ENCODE measurements around the gene SH2D6.
A peak's percentile ranks its signal among the peaks of the same experiment; 100 is the strongest.

SH2D6 gene

DNA sequence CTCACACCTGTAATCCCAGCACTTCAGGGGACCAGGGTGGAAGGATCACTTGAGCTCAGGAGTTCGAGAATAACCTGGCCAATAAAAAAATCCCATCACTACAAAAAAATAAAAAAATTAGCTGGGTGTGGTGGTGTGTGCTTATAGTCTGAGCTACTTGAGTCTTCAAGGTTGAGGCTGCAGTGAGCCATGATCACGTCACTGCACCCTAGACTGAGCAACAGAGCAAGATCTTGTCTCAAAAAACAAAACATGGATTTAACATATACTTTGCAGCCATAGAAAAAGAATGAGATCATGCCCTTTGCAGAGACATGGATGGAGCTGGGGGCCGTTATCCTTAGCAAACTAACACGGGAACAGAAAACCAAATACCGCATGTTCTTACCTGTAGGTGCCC is 22.2 kb downstream of the SH2D6 start:
- DNase-seq, result no peak

DNA sequence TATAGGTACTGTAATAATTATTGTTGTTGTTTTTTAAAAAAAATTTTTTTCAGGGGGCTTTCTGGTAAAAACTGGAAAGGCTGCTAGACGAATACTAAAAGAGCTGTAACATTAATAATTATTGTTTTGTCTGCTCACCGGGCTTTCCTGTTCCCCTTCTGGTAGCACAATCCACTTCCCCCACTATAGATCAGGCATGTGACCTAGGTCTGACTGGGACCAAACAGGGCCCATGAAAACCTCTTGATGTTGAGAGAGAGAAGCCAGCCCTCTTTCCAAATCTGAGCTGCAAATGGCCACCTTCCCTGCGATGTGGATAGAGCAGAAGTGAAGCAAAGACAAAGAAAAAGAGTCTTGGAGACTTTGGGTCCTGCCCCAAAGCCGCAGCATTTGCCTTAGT is 23.4 kb downstream of the SH2D6 start:
- no peak for DNase-seq

- no peak for DNase-seq
Measured at GRCh38 chr2:85444629-85445172, 26.2 kb downstream of the SH2D6 start.

GRCh38 chr2:85445316-85446295 is 27.1 kb downstream of the SH2D6 start:
- no peak for DNase-seq

DNA sequence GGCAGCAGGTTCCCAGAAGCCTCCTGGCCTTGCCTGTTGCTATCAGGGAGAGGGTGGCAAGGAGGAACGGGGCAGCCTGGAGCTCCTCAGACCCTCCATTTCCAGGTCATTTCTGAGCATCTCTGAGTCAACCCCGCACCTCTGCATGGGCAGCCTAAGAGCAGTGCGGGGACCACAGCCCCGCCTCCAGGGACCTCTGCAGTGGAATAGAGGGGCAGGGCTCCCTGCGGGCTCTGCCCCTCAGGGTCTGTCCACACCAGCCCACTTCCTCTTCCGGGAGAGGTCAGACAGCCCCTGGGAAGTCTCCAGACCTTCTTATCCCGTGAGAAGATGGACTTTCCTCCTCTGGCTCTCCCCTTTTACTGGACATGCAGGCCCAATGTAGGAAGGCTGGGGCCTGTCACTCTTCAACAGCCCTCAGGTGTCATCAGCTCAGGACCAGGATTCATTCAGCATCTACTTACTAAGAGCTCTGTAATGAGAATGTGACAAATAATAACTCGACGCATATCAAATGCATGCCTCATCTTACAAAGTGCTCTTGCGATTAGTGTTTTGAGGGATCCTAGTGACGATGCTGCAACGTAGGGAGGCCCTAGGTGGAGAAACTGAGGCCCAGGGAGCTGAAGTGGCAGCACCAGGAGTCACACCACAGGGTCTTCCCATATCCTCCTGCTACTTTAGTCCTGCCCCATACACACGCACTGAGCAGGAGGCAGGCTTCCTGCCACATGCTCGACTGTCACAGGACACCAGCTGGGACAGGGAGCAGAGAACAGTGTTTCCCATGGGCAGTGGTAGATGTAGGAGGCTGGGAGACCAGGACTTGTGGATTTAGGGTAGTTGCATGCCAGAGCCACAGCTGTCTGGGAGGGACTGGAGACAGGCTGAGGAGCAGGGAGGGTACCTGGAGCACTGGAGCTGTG is 28.0 kb downstream of the SH2D6 start:
- DNase-seq, result no peak

- no peak for DNase-seq
Measured at GRCh38 chr2:85447222-85447585, 28.7 kb downstream of the SH2D6 start.

DNA sequence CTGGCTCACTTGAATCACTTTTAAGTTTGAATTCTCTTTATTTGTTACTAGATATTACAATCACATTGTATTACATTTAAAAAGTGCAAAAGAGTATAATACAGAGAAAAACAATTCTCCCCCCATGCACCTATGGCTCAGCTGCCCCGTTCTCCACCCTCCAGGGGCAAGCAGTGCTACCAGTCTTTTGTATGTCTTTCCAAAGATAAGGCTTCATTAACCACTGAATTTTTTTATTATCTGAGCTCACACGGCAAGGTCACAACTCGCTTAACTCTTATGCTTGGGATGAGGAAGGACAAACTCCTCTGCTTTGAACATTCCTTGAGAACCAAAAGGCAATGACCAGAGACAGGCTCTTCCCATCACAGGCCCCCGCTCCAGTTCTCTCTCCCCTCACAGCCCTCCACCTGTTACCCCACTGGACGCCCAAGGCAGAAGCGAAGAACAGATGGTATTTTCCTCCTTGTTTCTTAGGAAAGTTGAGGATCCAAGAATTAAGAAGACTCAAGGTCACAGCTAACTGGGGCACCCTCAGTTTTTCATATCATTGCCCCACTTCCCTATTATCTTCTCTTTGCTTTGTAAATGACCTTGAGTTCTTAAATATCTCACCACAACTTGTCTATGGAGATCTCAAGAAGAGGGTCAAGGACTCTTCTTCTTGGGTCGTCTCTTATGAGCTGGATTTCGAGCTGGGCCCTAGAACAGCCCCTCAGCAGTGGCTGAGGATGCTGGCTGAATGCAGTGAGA is 30.1 kb downstream of the SH2D6 start:
- DNase-seq, result no peak

DNA sequence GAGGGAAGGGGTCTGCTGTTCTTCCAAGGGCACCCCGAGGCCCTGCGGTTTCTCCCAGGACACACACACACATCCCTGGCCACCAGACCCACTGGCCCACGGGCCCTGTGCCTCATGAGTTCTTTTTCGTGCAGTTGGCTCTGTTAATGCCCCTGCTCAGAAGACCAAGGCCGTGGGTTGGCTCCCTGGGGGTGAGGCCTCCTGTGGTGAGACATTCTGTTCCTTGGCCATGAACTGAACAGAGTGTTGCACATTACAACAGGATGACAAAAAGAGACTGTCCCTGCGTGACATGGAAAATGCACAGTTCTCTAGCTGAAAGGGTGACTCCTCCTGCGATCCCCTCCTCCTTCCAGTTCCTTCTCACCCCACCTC is 30.7 kb downstream of the SH2D6 start:
- DNase-seq, result no peak

DNA sequence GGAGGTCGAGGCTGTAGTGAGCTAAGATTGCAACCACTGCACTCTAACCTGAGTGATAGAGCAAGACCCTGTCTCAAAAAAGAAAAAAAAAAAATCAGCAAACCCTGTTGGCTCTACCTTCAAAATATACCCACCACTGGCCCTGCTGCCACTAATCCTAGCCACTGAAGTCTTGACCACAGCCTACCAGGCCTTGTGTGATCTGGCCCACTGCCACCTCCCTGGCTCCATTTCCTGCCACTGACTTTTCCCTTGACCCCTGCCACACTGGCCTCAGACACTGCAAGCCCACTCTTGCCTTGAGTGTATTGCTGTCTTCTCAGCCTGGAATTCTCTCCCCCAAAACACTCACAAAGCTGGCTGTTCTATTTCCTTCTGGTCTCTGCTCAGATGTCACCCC is 33.7 kb downstream of the SH2D6 start:
- no peak for DNase-seq

DNA sequence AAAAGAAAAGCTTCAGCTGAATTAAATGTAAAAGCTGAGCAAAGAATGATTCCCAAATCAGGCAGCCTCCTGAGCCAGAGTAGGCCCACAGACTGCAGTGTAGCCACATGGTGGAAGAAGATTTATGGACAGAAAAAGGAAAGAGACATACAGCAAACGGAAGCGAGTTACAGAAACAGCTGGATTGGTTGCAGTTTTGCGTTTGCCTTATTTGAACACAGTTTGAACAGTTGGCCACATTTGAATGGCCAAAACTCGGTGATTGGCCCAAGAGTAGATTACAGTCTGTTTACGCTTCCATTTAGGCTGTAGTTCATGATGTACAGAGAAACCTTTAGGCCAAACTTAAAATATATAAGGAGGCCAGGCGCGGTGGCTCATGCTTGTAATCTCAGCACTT is 35.1 kb downstream of the SH2D6 start:
- no peak for DNase-seq

GRCh38 chr2:85455552-85456090 is 37.1 kb downstream of the SH2D6 start:
- no peak for DNase-seq

- DNase-seq, result no peak
Measured at GRCh38 chr2:85457043-85457442, 38.5 kb downstream of the SH2D6 start.

GRCh38 chr2:85457877-85458316 is 39.4 kb downstream of the SH2D6 start:
- peak; percentile 19 for DNase-seq

DNA sequence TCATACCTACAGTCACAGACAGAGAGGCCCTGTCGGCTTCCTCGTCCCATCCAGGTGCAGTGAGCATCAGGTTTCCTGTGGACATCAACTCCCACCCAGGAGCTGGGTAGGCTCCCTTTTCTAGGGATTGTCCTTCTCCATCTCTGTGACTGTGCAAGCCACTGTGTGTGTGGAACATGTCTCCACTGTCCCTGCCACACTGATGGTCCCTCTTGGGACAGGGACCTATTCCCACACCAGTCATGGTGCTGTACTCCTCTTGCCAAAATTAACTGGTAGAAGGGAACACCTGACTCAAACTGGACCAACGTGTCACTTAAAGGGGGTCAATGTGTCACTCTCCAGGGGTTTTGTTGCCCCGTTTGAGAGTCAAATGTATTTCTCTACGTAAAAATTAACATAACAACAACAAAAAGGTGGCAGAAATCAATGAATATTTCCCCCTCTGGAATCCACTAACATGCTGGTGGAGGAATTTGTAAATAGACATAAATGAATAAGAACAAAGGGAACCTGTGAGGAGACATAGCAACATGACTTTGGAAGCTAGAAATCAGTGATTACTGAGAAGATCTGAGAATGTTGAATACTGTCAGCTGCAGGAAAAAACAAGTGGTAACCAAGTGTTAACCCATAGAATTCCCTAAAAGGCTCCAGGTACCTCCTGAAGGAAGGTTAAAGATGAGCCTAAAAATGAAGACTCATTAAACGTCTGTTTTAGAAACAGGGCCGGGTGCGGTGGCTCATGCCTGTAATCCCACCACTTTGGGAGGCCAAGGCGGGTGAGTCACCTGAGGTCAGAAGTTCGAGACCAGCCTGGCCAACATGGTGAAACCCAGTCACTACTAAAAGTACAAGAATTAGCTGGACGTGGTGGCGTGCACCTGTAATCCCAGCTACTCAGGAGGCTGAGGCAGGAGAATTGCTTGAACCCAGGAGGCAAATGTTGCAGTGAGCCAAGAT is 40.4 kb downstream of the SH2D6 start:
- DNase-seq, result no peak

- no peak for DNase-seq
Measured at GRCh38 chr2:85459771-85460170, 41.3 kb downstream of the SH2D6 start.

- no peak for DNase-seq
Measured at GRCh38 chr2:85462322-85462721, 43.8 kb downstream of the SH2D6 start.

DNA sequence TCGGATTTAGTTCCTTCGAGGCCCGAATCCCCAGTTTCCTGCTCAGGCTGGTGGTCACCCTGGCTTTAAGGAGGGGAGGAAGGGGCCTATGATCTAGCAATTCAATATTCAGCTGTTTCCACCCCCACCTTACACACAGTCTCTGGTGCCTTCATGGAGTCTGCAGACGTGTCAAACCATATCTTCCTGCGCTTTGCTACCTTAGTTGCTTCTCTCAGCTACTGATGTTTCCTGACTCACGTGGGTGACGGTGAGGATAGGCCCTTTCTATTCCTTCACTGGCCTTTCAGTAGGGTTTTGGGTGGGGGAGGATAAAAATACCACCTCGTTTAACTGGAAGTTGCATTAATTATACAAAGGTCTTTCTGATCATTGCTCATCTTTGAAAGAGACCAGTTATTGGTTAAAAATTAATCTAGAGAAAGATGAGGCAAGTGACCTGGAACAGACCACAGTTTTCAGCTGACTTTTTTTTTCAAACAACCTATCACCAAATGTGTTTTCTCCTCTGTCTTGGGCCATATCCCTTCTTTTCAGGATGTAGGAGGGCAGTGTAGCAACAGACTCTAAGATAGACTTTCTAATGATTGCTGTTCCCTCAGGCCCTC is 49.7 kb downstream of the SH2D6 start:
- no peak for DNase-seq

- no peak for DNase-seq
Measured at GRCh38 chr2:85468704-85469349, 50.3 kb downstream of the SH2D6 start.

DNA sequence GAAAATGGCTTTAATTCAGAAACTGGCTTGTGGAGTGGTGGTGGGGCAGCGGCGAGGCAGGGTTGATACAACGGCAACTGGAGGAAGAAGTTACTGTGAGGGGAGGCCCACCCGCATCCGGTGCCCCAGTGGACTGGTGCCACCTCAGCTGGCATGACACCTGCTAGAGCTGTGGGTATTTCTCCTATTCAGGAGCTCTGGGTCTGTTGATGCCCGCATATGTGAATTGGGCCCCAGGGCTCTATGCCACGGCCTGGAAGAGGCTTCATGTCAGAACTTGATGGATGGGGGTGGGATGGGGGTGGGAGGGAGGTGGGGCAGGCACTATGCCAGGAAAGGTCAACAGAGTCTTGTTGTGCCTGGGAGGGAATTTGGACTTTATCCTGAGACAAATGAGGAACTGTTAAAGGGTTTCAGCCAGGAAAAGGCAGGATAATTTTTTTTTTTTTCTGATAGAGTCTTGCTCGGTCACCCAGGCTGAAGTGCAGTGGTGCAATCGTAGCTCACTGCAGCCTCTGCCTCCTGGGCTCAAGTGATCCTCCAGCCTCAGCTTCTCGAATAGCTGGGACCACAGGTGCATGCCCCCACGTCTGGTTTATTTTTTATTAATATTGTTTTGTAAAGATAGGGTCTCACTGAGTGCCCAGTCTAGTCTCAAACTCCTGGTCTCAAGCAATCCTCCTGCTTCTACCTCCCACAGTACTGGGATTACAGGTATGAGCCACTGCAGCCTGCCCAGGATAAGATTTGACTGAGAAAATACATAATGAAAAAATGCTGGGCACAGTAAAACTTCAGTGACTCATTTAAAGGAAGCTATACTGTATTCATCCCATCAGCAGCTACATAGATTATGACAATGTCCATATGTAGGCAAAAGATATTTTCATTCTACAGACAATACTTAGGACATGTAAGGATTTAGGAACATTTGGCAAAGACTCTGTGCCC is 52.6 kb downstream of the SH2D6 start:
- no peak for DNase-seq
